Stimulated activated CD8-positive, alpha-beta memory T cell treated with anti-CD3 and anti-CD28 coated beads, Interleukin-4, amount 100 ng/mL, for 24 hours (primary cell): ENCODE measurements around the gene C6orf52.
"Not testable (repeated sequence)": the region's sequence is repeated elsewhere in the genome, so short reads cannot be mapped to it uniquely, and the experiment has no call there.

Source experiments
- DNase-seq: peaks from one replicate; pipeline ENCODE4 v3.0.0-alpha.2; 2020; ENCODE audit warnings: low read depth

The C6orf52 gene

DNA sequence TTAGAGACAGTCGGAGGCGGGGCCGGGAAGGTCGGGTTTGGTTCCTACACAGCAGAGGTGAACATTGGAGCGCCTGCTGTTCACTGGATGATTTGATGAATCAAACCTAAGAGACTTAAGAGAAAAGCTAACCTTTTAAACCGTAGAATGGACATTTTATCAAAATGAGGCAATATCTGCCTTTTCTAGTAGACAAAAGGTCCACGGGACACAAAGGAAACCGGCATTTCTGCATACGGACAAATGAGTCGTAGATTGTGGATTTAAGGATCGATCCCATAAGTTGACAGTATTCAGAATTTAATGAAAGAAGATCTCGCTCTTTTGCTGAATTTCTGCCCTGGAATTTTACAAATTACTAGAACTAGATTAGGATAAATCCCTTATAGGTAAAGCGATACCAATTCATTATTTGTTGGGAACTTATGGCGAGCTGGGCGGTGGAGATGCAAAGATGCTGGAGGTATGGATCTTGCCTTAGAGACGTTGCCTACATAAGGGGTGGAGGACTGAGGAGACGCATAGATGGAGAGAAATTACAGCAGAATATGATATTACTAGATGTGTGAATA, 756 bp upstream of the C6orf52 start:
- DNase-seq = no peak

DNA sequence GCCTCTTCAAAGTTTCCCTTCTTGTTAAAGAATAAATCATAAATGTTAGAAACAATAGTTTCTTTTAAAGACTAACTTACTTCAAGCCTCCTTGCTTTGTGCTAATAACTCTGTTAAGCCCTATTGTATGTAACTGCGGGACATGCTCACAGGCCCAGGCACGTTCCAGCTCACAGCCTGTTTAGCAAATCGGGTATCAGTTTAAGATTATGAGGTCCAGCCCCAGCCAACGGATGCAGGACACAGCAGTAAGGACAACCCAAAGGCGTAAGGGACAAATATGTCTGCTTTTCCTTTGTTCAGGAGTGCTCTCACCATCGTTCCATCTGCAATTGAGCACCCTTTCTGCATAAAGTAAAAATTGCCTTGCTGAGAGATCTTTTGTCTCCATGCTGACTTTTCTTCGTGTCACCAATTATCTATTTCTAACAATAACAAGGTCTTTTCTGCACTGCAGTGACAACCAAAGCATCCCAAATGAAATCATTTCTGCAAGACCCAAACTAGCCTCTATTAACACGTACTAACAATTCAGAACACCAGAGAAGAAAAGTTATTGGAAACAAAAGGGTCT, 1.4 kb downstream of the C6orf52 start:
- no peak for DNase-seq

DNA sequence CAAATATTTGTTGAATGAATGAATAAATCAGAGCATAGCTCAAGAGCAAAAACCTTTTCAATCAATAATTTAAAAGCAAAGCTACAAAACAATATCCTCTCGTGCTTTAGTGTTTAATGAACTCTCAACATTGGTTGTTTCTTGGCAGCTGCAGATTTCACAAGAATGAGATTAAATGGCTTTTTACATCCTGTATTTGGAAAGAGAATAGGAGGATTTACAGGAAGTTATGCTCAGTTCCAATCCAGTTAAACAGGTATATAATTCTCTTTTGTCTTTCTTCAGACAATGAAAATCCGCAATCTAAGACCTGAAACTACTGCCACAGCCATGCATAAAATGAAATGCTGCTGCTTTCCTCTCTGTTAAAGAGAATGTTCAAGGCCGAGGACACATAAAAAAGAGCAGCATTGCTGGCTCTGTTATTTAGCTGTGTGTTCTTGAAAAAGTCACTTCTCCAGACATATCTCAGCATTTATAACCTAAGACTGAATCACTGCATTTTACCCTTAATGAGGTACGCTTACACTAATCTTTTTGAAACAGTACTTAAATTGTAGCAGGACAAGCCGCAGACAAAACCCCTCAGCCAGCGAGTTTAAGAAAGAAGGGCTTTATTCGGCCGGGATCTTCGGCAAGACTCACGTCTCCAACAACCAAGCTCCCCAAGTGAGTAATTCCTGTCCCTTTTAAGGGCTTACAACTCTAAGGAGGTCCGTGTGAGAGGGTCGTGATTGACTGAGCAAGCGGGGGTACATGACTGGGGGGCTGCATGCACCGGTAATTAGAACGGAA, 3.6 kb downstream of the C6orf52 start:
- DNase-seq = no peak

DNA sequence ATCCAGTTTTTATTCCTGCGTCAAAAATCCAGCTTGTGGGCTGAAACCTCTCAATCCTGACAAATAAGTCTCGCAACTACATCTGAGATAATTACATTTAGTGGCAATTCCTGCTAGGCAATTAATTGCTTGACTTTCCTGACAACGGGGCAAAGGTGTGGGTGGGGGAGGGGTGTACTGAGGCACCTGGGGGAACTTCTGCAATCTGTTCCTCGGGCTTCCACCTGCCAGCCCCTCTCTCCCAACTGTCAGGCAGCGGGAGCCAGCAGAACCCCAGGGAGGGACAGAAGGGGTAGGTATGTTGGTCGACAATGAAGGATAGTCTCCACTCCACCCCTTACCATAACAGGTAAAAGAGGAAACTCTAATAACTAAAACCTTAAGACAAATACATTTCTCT, 6.8 kb downstream of the C6orf52 start:
- no peak for DNase-seq

DNA sequence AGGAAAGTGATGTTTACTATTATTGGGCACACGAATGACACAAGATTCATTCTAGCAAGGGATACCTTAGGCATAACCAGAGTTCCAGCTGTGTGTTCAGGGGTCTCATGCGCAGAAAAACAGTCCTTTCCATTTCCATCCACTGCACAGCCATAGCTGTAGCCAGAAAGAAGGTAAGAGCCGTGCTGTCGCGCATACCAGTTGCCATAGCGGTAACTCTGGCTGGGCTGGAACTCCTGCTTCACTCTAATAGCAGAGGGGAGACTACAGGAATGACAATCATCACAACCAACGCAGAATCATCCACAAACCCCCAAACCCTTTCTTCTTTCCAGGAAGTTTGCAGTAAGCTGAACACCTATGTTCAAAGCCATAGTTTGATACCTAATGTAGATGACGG, 7.5 kb downstream of the C6orf52 start:
- no peak for DNase-seq

DNA sequence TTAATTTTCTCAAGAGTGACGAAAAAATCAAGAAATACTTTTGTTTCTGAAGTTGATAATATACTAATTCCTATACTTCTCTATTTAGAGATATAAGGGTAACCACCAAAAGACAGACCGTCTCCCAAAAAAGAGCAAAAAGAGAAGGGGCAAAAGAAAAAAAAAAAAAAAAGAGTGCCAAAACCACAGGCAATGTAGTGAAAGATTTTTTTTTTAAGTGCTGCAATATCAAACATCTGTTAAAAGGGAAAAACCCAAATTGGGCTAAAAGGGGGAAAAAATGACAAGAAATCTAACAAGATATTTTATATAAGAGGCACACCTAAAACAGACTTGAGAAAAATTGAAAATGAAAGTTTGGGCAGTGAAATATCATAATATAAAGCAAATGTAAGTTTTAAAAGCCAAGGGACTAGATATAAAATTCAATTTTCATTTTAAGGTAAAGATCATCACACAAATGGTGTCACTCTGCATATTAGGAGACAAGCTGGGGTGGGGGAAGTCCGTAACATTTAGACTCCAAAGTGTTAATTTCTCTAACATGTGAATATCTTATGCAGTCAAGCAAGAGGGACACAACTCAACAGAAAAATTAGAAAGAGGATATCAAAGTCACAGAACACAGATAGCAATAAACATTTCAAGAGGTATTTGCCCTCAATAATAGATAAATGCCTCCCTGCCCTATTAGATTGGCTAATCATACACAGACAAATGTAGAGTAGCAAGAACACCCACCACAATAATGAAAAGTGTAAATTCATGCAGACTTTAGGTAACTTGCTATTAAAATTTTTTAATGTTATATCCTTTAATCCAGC, 9.1 kb downstream of the C6orf52 start:
- no peak for DNase-seq

DNA sequence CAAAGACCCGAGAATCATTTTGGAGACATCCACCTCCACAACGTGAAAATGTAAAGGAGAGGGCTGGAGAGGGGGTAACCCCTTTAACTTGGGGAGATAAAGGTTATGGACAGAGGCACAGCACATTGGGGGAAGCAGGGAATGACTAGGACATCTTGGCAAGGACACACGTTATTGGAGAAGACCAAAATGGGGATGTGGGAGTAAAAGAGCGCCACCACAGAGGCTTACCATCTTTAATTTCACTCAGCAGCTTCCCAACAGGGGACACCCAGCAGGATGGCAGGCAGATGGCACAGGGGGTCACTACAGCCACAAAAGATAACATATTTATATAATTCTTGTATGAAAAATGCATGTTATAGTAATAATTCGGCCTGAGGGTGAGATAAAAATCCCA, 9.8 kb downstream of the C6orf52 start:
- no peak for DNase-seq

DNA sequence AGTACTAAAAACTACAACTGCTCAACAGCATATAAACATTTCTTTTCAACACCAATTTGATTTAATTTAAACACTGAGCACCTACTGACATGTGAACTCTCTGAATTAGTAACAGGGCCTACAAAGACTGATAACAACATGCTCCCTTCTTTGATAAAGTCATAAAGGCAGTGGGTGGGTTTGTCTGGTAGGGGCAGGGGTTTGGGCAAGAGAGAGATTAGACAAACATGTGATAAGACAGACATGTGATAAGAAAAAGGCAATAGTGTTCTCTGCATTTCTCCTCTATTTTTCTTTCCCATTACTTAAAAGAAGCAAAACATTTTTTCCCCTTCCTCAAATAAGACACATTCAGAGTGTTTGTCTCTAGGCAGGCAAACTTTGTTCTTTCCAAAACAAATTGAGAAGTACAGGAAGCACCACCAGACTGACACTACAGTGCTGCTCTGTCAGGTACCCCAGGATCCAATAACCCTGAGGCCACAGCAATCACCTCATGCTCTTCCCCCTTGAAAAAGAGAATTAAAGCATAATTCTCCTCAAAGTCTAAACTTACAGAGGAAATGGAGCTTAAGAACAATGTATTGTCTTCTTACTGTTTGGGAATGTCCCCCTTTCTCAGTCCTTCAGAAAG, 11.9 kb downstream of the C6orf52 start:
- no peak for DNase-seq

DNA sequence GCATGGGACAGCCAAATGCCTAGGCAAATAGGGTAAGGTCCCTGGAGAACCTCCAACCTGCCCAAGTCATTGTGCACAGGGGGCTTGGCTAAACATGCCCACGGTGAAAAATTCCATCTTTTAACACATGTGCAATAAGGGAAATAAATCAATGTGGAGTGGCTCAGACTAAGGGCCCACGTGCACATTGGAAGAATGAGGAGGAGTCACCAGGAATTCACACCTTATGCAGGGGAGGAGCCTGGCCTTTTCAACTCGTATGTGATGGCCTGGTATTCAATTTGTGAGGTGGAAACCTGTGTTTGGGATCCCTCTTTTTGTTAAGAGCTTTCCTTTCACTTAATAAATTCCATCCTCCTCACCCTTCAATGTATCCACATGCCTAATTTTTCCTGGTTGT, 12.6 kb downstream of the C6orf52 start:
- DNase-seq = no peak

DNA sequence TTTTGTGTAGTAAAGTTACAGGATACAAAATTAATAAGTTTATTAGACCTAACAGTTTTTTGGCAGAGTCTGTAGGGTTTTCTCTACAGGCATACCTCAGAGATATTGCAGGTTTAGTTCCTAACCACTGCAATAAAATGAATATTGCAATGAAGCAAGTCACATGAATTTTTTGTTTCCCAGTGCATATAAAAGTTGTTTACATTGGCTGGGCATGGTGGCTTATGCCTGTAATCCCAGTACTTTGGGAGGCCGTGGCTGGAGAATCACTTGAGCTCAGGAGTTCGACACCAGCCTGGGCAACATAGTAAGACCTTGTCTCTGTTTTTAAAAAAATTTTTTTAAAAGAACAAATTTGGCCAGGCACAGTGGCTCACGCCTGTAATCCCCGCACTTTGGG, 16.0 kb downstream of the C6orf52 start:
- DNase-seq = no peak

DNA sequence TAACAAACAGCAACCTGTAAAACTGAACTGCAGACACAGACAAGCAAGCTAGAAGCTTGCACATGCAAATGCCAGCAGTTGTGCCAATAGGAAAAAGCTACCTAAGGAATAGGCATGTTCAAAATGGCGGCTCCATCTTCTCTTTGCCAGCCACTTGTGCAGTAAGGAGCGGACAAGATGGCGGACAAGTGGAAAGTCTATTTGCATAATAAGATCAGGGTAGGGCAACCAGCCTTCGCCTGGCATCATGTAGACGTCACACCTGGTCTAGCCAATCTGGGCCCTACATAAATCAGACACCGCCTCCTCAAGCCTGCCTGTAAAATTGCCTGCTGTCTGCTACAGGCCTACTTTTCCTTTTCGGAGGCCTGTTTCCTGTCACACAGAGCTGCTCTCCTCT, 18.0 kb downstream of the C6orf52 start:
- no peak for DNase-seq

DNA sequence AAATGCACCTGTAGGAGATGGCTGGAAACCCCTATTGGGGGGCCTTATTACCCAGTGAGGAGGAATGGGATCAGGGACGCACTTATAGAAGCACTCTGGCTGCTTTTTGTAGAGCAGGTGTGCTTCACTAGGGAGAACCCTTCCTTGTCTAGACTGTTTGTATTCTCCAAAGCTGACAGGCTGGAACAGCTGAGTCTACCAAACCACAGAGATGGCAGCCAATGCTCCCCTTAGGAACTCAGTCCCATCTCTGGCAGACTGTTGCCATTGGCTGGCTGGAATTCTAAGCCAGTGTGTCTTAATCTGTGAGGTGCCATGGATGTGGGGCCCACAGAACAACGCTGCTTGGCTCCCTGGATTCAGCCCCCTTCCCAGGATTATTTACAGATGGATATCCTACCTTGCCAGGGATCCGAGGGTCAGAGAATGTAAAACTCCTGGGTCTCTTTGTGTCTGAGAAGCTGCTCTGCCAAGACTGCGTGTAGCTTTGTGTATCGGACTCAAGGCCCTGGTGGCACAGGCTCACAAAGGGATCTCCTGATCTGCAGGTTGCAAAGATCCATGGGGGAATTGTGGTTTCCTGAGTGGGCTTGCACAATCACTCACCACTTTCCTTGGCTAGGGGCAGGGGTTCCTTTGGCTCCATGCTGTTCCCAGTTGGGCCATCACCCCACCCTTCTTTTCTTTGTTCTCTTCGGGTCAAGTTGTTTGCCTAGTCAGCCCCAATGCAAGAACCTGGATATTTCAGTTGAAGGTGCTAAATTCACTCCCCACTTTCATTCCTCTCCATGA, 26.1 kb downstream of the C6orf52 start:
- no peak for DNase-seq

DNA sequence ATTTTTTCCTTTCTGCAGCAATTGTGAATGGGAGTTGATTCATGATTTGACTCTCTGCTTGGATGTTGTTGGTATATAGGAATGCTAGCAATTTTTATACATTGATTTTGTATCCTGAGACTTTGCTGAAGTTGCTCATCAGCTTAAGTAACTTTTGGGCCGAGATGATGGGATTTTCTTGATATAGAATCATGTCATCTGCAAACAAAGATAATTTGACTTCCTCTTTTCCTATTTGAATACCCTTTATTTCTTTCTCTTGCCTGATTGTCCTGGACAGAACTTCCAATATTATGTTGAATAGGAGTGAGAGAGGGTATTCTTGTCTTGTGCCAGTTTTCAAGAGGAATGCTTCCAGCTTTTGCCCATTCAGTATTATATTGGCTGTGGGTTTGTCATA, 28.8 kb downstream of the C6orf52 start:
- not testable (repeated sequence) for DNase-seq

DNA sequence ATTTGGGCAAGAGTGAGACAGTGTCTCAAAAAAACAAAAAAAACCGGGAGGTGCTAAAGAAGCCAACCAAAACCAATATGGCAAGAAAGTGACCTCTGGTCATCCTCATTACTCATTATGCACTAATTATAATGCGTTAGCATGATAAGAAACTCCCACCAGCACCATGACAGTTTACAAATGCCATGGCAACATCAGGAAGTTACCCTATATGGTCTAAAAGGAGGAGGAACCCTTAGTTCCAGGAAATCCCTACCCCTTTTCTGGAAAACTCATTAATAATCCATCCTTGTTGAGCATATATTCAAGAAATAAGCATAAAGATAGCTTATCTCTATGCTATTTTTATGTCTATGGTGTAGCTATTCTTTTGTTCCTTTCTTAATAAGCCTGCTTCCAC, 31.7 kb downstream of the C6orf52 start:
- DNase-seq = no peak

DNA sequence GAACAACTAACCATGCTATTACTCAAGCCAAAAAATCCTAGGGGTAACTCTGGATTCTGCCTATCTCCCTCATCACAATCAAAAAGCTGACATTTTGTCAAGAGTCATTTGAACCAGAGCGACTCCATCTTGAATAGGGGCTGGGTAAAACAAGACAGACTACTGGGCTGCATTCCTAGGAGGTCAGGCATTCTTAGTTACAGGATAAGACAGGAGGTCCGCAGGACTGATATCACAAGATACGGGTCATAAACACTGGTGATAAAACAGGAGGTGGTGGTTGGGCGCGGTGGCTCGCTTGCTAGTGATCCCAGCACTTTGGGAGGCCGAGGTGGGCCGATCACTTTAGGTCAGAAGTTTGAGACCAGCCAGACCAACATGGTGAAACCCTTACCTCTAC, 32.2 kb downstream of the C6orf52 start:
- DNase-seq = no peak

DNA sequence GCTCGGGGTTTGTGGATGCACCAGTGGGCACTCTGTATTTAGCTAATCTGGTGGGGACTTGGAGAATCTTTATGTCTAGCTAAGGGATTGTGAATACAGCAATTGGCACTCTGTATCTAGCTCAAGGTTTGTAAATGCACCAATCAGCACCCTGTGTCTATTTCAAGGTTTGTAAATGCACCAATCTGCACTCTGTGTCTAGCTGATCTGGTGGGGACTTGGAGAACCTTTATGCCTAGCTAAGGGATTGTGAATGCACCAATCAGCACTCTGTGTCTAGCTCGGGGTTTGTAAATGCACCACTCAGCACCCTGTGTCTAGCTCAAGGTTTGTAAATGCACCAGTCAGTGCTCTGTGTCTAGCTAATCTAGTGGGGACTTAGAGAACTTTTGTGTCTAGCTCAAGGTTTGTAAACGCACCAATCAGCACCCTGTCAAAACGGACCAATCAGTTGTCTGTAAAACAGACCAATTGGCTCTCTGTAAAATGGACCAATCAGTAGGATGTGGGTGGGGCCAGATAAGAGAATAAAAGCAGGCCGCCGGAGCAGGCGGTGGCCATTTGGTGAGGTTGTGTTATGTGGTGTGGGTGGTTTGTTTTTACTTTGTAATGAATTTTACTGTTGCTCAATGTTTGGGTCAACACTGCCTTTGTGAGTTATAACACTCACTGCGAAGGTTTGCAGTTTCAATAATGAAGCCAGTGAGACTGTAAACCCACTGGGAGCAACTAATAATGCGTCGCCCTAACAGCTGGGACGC, 33.8 kb downstream of the C6orf52 start:
- not testable (repeated sequence) for DNase-seq

DNA sequence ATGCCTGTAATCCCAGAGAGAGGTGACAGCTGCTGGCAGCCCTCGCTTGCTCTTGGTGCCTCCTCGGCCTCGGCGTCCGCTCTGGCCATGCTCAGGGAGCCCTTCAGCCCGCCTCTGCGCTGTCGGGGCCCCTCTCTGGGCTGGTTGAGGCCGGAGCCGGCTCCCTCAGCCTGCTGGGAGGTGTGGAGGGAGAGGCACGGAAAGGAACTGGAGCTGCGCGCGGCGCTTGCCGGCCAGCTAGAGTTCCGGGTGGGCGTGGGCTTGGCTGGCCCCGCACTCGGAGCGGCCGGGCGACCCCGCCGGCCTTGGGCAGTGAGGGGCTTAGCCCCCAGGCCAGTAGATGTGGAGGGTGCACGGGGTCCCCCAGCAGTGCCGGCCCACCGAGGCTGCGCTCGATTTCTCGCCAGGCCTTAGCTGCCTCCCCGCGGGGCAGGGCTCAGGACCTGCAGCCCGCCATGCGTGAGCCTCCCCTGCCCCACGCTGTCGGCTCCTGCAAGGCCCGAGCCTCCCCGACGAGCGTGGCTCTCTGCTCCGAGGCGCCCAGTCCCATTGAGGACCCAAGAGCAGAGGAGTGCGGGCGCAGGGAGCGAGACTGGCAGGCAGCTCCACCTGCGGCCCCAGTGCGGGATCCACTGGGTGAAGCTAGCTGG, 34.6 kb downstream of the C6orf52 start:
- no peak for DNase-seq

DNA sequence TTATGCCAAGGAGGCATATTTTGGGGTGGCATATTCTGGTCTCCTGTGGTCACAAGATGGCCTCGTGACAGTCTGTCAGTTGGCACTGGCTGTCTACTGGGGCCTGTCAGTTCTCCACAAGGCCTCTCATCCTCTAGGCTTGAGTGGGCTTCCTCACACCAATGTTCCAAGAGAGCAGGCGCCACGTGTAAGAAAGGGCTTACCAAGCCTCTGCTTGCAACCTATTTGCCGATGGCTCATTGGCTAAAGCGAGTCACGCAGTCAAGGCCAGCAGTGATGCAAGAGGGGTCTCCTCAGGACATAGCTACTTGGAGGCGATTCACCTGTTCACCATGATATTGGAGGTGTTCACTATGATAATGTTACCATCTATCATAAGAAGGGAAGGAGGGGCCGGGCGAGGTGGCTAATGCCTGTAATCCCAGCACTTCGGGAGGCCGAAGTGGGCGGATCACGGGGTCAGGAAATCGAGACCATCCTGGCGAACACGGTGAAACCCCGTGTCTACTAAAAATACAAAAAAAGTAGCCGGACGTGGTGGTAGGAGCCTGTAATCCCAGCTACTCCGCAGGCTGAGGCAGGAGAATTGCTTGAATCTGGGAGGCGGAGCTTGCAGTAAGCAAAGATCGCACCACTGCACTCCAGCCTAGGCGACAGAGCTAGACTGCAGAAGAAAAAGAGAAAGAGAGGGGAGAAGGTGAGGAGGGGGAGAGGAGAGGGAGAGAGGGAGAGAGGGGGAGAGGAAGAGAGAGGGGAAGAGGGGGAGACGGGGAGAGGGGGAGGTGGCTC, 35.3 kb downstream of the C6orf52 start:
- no peak for DNase-seq

DNA sequence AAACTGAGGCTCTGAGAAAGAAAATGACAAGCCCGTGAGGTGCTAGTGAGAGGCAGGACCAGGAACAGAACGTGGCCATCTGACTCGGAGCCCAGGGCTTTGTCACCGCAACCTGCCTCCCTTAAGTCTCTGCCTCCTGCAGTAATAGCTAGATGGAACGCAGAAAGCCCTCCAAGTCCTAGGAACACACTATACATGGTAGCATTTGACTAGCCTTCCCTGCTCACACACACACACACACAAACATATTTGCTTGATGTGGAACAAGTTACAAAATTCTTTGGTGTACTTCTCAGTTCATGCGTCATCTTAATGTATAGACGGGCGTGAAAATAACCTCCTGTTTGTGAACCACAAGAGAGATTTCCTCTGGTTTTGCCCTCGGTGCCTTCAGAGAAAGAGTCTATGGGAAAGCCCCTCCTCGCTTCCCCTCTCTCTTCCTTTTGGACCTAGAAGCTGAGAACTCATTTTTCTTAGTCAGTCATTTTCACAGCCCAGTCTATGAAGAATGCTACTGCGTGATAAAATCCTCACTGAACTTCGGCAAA, 38.8 kb downstream of the C6orf52 start:
- no peak for DNase-seq
